ENCODE measurements around the gene PEPD.

The PEPD gene

GRCh38 chr19:33402421-33403220 is 119.0 kb downstream of the PEPD start:
- no peak overlapping the region for H2AFZ ChIP-seq (ENCODE audit: low read depth, low read length, severe bottlenecking)
- no peaks in the 10 kb centered on the region for H3F3A ChIP-seq (ENCODE audit: insufficient read depth)
- no peaks in the 10 kb centered on the region for H3K36me3 ChIP-seq (ENCODE audit: low read length)
- H4K20me1 ChIP-seq (ENCODE audit: low read depth, low read length) = no peaks in the 10 kb centered on the region
- TF ChIP-seq EZH2phosphoT487 (conservative IDR thresholded peaks at IDR 0.05; ENCODE audit: low read length) = no peak
- TF ChIP-seq CTCF (IDR thresholded peaks at IDR 0.05; ENCODE audit: insufficient read depth, low read length, poor library complexity, severe bottlenecking) = no peak
- H3K4me2 ChIP-seq (ENCODE audit: low read depth, low read length, poor library complexity, severe bottlenecking) = no peak overlapping the region
- H3K4me3 ChIP-seq (ENCODE audit: insufficient read depth, low read length, poor library complexity, severe bottlenecking) = no peak overlapping the region
- no peak overlapping the region for H3K27ac ChIP-seq (ENCODE audit: low read depth, low read length)
- no peaks in the 10 kb centered on the region for H3K27me3 ChIP-seq (ENCODE audit: low read length)
- H3K79me2 ChIP-seq (ENCODE audit: insufficient read depth, low read length) = no peaks in the 10 kb centered on the region
- H3K9ac ChIP-seq (ENCODE audit: low read length) = no peak overlapping the region
- H3K9me2 ChIP-seq (replicated peaks; ENCODE audit: insufficient read depth, low read length) = no peaks in the 10 kb centered on the region
- no peaks in the 10 kb centered on the region for H3K9me3 ChIP-seq (ENCODE audit: insufficient read depth, low read length)

GRCh38 chr19:33401683-33402420 is 119.7 kb downstream of the PEPD start:
- no peaks in the 10 kb centered on the region for H3K9me2 ChIP-seq (replicated peaks; ENCODE audit: insufficient read depth, low read length)
- TF ChIP-seq CTCF (IDR thresholded peaks at IDR 0.05; ENCODE audit: insufficient read depth, low read length, poor library complexity, severe bottlenecking) (no peak), EZH2phosphoT487 (conservative IDR thresholded peaks at IDR 0.05; ENCODE audit: low read length) (no peak)
- H3K36me3 ChIP-seq (ENCODE audit: low read length) = no peaks in the 10 kb centered on the region
- no peak overlapping the region for H3K4me2 ChIP-seq (ENCODE audit: low read depth, low read length, poor library complexity, severe bottlenecking)
- no peak overlapping the region for H3K27ac ChIP-seq (ENCODE audit: low read depth, low read length)
- H3K9me3 ChIP-seq (ENCODE audit: insufficient read depth, low read length) = no peaks in the 10 kb centered on the region
- H3K9ac ChIP-seq (ENCODE audit: low read length) = no peak overlapping the region
- H3K79me2 ChIP-seq (ENCODE audit: insufficient read depth, low read length) = no peaks in the 10 kb centered on the region
- H3K4me3 ChIP-seq (ENCODE audit: insufficient read depth, low read length, poor library complexity, severe bottlenecking) = no peak overlapping the region
- no peaks in the 10 kb centered on the region for H3K27me3 ChIP-seq (ENCODE audit: low read length)
- H4K20me1 ChIP-seq (ENCODE audit: low read depth, low read length) = no peaks in the 10 kb centered on the region
- H2AFZ ChIP-seq (ENCODE audit: low read depth, low read length, severe bottlenecking) = no peak overlapping the region
- H3F3A ChIP-seq (ENCODE audit: insufficient read depth) = no peaks in the 10 kb centered on the region

- no peak overlapping the region for H3K4me3 ChIP-seq (ENCODE audit: insufficient read depth, low read length, poor library complexity, severe bottlenecking)
- no peaks in the 10 kb centered on the region for H3K9me2 ChIP-seq (replicated peaks; ENCODE audit: insufficient read depth, low read length)
- no peaks in the 10 kb centered on the region for H3K27me3 ChIP-seq (ENCODE audit: low read length)
- no peak overlapping the region for H2AFZ ChIP-seq (ENCODE audit: low read depth, low read length, severe bottlenecking)
- no peaks in the 10 kb centered on the region for H3K36me3 ChIP-seq (ENCODE audit: low read length)
- H3K27ac ChIP-seq (ENCODE audit: low read depth, low read length) = no peak overlapping the region
- H3K9ac ChIP-seq (ENCODE audit: low read length) = no peak overlapping the region
- H3K9me3 ChIP-seq (ENCODE audit: insufficient read depth, low read length) = no peaks in the 10 kb centered on the region
- no peaks in the 10 kb centered on the region for H3K79me2 ChIP-seq (ENCODE audit: insufficient read depth, low read length)
- no peak overlapping the region for H3K4me2 ChIP-seq (ENCODE audit: low read depth, low read length, poor library complexity, severe bottlenecking)
- no peaks in the 10 kb centered on the region for H3F3A ChIP-seq (ENCODE audit: insufficient read depth)
- H4K20me1 ChIP-seq (ENCODE audit: low read depth, low read length) = no peaks in the 10 kb centered on the region
- TF ChIP-seq EZH2phosphoT487 (conservative IDR thresholded peaks at IDR 0.05; ENCODE audit: low read length) = no peak
Measured at GRCh38 chr19:33400856-33401682, 120.5 kb downstream of the PEPD start.
